AG04450 (cell line): Measurements from ENCODE around the gene EDRF1. TPM values are rescaled to one million over a fixed set of nuclear protein-coding genes. Genes with fewer than 3 reads are reported as not detected.

Source experiments
- CTCF ChIA-PET: fragments of 300-600, 350-600 bp; formaldehyde crosslinking; extraction: SDS; loops from one replicate; lab custom pipeline; 2022; ENCODE audit warnings: antibody characterized with exemption, inconsistent platforms; lab: Charles Lee
- POLR2A ChIA-PET: fragments of 350-600 bp; formaldehyde crosslinking; extraction: SDS; loops from one replicate; lab custom pipeline; 2021; ENCODE audit warnings: antibody characterized with exemption, inconsistent platforms; lab: Yijun Ruan, JAX
- DNase-seq: peaks from one replicate; pipeline ENCODE4 v3.0.0-alpha.2; 2011; ENCODE audit warnings: low read depth, low spot score
- H3K27ac ChIP-seq: one replicate; pipeline ENCODE4 v1.5.1; 2012; ENCODE audit warnings: low read depth, low read length, control low read depth
- H3K27me3 ChIP-seq: one replicate; pipeline ENCODE4 v1.6.0; 2012; ENCODE audit warnings: low read length; ENCODE audit not compliant: control insufficient read depth, insufficient read depth
- H3K4me3 ChIP-seq: 2 replicates; pipeline ENCODE4 v1.5.1; 2011; ENCODE audit warnings: mild to moderate bottlenecking, low read depth, low read length, control low read depth
- H3K9me3 ChIP-seq: 2 replicates; pipeline ENCODE4 v1.5.1; 2012; ENCODE audit warnings: low read length; ENCODE audit not compliant: control insufficient read depth, insufficient read depth
- polyA plus RNA-seq: library from polyadenylated mRNA; depleted of rRNA; stranded (reverse); fragments of >200 nt; gene quantifications from 2 replicates; pipeline ENCODE4 v1.2.3, GENCODE V29; 2011; rRNA removed
- TF ChIP-seq, protein P1 (sequence below): IDR thresholded peaks from 2 replicates; pipeline ENCODE4 v1.5.1; 2011; ENCODE audit warnings: low read depth, low read length, control low read depth, inconsistent platforms

The EDRF1 gene
- polyA plus RNA-seq, 1 experiment = 27.4 TPM

DNA sequence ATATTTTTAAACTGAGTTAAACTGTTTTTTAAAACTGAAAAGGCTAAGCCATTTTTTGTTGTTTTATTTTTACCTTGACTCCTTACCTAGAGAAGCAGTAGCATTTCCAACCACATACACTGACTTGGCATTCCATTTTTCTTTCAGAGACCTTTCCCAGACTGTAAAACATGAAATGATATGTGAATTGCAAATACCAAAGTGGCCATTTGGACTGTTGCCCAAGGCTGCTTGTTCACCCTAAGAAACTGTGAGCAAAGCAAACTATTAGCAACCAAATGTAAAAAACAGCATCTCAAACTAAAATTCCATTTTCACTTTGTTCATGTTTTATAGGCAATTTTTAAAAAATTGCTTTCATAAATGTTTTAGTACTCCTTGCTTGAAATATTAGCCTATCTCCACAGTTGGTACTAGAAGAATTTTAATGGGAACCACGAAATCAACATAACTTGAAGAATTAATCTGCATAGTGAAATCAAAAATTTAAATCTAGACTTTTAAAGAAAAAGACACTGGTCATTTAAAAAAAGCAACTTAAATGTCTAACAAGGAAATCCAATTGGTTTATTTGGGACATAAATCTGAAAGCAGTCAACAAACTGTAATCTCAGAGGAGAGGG lies 92.7 kb downstream of the EDRF1 start:
- DNase-seq = no peak
- ChIA-PET POLR2A (no interaction called here), CTCF (no interaction called here)
- Histone ChIP-seq H3K27me3 (no peaks in the 10 kb centered on the region), H3K4me3 (no peak overlapping the region), H3K27ac (no peak overlapping the region), H3K9me3 (no peaks in the 10 kb centered on the region)
- TF ChIP-seq, protein P1, sequence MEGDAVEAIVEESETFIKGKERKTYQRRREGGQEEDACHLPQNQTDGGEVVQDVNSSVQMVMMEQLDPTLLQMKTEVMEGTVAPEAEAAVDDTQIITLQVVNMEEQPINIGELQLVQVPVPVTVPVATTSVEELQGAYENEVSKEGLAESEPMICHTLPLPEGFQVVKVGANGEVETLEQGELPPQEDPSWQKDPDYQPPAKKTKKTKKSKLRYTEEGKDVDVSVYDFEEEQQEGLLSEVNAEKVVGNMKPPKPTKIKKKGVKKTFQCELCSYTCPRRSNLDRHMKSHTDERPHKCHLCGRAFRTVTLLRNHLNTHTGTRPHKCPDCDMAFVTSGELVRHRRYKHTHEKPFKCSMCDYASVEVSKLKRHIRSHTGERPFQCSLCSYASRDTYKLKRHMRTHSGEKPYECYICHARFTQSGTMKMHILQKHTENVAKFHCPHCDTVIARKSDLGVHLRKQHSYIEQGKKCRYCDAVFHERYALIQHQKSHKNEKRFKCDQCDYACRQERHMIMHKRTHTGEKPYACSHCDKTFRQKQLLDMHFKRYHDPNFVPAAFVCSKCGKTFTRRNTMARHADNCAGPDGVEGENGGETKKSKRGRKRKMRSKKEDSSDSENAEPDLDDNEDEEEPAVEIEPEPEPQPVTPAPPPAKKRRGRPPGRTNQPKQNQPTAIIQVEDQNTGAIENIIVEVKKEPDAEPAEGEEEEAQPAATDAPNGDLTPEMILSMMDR = no peak

Other genes starting within 250 kb of the EDRF1 start
- gene TEX36, start 36.5 kb upstream of the EDRF1 start, polyA plus RNA-seq = not detected in 2 replicates
- gene MMP21, start 56.1 kb downstream of the EDRF1 start, polyA plus RNA-seq = 0.07 TPM in 1 of 2 replicates, not detected in the other
- gene UROS, start 103.5 kb downstream of the EDRF1 start, polyA plus RNA-seq = 61.1 and 65.9 TPM in 2 replicates
- gene BCCIP, start 103.8 kb downstream of the EDRF1 start, polyA plus RNA-seq = 43.8 and 63.8 TPM in 2 replicates
- gene DHX32, start 161.6 kb downstream of the EDRF1 start, polyA plus RNA-seq = 24.2 and 30.8 TPM in 2 replicates
- 2.8 and 4.0 TPM in 2 replicates for gene FANK1, start 176.9 kb downstream of the EDRF1 start, polyA plus RNA-seq